Measurements from ENCODE around the gene RSBN1.

DNA sequence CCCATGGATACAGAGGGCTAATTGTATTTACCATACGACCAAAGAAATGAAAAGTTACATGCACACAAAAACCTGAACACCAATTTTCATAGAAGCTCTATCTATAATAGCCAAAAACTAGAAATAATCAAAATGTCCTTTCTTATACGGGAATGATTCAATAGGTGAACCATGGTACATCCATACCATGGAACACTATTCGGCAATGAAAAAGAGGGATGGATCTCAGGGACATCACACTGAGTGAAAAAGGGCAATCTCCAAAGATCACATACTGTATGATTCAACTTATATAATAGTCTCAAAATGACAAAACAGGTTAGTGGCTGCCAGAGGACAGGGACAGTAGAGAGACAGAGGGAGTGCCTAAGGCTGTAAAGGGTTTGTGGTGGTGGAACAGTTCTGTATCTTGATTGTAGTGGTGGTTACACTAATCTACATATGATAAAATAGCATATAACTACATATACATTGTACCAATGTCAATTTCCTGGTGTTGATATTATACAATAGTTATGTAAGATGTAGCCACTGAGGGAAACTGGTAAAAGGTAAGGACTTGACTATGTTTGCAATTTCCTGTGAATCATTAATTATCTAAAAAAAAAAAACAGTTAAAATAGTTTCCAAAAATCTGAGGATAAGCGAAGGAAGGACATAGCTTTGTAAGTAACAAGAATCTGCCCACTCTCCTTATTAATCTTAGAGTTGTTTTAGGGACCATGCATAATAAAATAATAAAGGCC, 3.7 kb downstream of the RSBN1 start:
- TF ChIP-seq, protein P1, sequence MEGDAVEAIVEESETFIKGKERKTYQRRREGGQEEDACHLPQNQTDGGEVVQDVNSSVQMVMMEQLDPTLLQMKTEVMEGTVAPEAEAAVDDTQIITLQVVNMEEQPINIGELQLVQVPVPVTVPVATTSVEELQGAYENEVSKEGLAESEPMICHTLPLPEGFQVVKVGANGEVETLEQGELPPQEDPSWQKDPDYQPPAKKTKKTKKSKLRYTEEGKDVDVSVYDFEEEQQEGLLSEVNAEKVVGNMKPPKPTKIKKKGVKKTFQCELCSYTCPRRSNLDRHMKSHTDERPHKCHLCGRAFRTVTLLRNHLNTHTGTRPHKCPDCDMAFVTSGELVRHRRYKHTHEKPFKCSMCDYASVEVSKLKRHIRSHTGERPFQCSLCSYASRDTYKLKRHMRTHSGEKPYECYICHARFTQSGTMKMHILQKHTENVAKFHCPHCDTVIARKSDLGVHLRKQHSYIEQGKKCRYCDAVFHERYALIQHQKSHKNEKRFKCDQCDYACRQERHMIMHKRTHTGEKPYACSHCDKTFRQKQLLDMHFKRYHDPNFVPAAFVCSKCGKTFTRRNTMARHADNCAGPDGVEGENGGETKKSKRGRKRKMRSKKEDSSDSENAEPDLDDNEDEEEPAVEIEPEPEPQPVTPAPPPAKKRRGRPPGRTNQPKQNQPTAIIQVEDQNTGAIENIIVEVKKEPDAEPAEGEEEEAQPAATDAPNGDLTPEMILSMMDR (IDR thresholded peaks at IDR 0.05): no peak
- TF ChIP-seq SIN3A (IDR thresholded peaks at IDR 0.05; ENCODE audit: borderline replicate concordance, insufficient read depth, low read depth, low read length): no peak
- no peak for TF ChIP-seq POLR2AphosphoS5 (IDR thresholded peaks at IDR 0.05; ENCODE audit: low read depth, low read length)
